AG08395 (cell line): ENCODE data around the gene SLC2A6.

Source experiments
- DNase-seq: peaks from one replicate; pipeline ENCODE4 v3.0.0; 2012; ENCODE audit warnings: mixed read lengths, low spot score

The SLC2A6 gene

DNA sequence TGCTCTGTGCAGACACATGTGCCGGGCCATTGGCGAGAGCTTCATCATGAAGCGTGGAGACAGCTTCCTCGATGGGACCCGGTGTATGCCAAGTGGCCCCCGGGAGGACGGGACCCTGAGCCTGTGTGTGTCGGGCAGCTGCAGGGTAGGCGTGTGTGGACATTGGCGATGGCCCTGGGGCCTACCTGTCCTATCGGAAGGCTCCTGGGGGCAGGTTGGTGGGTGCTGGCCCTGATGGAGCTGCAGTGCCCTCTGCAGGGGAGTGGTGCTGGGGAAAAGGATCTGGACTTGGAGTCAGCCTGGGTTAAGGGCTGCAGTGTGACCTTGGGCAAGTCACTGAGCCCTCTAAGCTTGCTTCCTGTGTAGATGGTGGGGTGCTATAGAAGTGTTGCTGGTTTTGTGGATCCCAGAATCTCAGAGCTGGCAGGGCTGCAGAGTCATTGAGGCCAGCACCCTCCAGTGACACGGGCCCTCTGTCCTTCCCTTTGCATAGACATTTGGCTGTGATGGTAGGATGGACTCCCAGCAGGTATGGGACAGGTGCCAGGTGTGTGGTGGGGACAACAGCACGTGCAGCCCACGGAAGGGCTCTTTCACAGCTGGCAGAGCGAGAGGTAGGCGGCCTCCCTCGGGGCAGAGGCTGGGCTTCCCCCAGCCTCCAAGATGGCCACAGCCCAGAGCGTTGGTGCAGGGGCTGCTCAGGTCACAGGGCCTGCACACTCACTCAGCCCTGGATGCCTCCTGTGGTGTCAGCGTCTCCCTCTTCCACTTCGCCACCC lies 41.0 kb downstream of the SLC2A6 start:
- no peak for DNase-seq

DNA sequence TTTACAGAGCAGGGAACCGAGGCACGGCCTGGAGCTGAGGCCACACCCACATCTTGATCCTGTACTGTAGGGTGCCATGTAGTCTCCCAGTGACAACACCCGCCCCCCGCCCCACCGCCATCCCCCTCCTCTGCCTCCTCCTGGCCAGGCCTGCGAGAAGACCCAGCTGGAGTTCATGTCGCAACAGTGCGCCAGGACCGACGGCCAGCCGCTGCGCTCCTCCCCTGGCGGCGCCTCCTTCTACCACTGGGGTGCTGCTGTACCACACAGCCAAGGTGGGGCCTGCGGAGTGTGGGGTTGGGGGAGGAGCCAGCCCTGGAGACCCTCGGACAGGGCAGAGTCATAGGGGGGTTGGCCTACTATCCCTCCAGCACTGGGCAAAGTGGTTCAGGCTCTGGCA lies 42.2 kb downstream of the SLC2A6 start:
- DNase-seq = no peak

DNA sequence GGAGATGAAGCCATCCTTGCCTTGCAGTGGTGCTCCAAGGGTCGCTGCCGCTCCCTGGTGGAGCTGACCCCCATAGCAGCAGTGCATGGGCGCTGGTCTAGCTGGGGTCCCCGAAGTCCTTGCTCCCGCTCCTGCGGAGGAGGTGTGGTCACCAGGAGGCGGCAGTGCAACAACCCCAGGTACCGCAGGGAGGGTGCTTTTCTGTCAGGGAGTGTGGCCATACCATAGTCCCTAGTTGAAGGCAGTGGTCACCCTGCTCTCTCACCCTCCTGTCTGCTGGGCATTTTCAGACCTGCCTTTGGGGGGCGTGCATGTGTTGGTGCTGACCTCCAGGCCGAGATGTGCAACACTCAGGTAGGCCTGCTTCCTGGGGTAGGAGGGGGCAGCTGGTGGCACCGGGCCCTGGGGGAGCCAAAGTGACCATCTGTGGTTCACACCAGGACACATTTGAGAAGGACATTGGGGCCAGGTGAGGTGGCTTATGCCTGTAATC lies 45.5 kb downstream of the SLC2A6 start:
- no peak for DNase-seq

DNA sequence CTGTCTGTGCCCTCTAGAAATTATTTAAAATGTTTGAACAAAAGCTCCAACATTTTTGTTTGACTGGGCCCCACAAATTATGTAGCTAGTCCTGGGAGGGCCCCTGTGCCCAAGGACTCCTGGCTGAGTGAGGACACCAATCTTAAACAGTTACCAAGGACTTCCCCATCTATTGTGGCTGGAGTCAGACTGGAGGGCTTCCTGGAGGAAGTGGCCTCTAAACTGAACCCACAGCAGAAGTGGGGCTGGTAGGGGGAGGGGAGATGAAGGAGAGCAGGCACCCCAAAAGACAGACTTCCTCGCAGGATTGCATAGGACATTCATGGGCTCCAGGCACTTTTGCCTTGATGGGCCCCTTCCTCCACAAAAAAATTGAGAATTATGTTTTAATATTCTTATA lies 48.7 kb downstream of the SLC2A6 start:
- DNase-seq = no peak

DNA sequence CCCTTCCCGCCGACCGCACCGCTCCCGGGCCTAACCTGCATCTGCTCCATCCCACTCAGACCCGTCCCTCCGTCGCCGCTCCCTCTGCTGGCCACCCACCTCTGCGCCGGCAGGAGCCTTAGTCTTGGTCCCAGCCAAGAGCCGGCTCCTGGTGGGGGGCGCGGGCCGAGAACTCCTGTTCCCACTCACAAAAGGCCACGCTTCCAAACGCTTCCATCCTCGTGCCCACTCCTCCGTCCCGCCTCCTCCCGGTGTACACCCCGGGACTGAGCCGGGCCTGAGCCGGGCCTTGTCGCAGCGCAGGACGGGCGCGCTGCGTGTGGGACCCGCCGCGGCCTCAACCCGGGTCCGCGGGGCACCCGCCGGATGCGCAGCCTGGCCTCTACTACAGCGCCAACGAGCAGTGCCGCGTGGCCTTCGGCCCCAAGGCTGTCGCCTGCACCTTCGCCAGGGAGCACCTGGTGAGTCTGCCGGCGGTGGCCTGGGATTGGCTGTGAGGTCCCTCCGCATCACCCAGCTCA lies 49.2 kb downstream of the SLC2A6 start:
- peak; percentile 45 for DNase-seq

DNA sequence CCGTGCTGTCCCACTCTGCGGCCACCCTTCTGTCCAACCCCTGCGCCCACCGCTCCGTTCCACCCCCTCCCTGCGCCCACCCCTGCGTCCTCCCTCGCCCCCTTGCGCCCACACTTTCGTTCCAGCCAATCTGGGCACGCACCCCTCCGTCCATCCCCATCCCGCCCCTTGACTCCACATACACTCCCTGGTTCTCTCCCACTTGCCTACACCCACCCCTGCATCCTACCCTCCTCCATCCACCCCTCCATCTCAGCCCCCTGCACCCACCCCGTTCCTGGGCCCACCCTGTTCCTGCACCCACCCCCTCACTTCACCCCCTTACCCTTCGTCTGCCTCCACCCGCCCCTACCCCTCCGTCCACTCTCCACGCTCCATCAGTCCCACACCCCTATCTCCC lies 49.7 kb downstream of the SLC2A6 start:
- DNase-seq = no peak

DNA sequence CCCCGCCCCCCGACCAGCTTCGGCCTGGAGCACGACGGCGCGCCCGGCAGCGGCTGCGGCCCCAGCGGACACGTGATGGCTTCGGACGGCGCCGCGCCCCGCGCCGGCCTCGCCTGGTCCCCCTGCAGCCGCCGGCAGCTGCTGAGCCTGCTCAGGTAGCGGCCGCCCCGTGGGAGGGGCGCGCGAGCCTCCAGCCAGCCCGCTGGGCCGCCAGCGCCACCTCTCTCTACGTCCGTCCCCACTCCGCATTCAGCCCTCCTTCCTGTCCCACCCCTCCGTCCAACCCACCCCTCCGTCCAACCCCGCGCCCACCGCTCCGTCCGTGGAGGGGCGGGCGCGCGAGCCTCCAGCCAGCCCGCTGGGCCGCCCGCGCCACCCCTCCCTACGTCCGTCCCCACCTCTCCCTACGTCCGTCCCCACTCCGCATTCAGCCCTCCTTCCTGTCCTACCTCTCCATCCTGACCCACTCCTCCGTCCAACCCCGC lies 50.2 kb downstream of the SLC2A6 start:
- no peak for DNase-seq

DNA sequence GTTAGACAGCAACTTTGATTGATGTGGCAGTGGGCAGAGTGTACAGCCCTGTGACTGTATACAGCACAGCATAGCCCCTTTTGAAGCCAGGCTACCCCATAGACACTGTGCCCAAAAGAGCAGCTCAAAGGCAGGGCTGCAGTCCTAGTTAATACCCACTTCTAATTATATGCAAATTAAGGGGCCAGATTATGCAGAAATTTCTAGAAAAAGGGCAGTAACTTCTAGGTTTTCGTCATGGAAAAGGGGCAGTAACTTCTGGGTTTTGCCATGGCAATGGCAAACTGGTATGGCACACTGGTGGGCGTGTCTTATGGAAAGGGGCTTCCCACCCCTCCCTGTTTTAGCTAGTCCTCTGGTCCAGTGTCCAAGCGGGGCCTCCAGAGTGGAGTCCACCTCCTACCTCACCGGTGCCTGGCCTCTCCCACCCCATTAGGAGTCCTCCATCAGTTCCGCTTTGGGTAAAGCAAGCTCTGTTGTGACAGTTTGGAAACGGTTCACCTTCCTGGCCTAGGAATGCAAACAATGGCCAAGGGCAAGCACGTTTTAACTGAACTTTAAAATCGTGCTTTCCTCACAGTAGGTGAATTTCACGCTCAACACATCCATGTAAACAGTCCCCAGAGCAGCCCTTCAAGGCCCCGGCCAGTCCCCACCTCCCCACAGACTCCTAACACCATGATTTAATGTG lies 51.1 kb downstream of the SLC2A6 start:
- no peak for DNase-seq

DNA sequence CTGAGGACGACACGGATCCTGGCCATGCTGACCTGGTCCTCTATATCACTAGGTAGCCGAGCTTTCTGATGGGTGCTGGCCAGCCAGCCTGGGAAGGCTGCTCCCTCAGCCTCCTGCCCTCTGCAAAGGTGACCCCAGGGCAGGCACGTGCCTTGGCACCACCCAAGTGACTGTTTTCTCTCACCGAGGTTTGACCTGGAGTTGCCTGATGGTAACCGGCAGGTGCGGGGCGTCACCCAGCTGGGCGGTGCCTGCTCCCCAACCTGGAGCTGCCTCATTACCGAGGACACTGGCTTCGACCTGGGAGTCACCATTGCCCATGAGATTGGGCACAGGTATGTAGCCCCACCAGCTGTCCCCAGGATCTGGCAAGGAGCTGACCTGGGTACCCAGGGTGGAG lies 52.9 kb downstream of the SLC2A6 start:
- DNase-seq = no peak

DNA sequence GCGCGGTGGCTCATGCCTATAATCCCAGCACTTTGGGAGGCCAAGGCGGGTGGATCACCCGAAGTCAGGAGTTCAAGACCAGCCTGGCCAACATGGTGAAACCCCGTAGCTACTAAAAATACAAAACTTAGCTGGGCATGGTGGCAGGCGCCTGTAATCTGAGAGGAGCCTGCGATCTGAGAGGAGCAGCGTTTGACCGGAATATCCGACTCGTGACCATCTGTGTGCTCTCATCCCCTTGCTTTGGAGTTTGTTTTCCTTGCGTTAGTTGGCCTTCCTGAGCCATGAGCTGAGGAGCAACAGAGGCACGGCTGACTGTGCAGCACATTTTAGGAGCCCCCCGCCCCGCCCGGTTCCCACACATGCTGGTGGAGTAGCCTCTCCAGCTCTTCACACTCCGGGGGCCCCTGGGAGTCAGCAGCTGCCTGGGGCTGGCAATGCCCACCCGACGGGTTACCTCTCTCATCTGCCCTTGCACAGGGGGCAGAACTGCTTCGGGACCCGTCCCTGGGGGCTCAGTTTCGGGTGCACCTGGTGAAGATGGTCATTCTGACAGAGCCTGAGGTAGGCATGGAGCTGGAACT lies 53.8 kb downstream of the SLC2A6 start:
- DNase-seq = no peak

DNA sequence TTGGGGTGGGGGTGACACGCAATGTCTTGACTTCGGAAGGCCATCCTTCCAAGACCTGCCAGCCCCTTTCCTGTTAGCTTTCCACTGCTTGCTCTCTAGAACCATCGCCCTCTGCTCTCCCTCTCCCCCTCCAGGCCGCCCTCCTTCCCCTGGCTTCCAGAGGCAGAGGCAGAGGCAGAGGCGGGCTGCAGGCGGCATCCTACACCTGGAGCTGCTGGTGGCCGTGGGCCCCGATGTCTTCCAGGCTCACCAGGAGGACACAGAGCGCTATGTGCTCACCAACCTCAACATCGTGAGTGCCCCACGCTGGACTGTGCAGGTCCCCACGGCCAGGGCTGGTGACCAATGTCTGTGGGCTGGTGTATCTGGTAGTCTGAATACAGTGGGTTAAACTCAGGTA lies 54.7 kb downstream of the SLC2A6 start:
- no peak for DNase-seq

DNA sequence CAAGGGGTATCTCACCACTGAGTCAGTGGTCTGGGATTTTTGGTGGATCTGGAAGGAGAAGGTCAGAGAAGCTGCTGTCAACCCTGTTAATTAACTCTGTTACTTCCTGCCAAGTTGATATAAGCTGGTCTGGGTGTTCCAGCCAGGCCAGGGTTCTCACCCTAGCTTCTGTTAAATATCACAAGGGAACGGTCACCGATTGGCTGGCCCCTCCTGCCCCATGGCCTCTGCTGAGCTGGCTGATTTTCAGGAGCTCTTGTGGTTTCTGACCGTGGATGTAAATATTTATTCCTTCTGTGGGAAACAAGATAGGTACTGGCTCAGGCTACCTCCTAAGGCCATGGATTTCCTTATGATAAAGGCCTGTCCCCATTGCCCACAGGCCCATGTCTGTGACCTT lies 55.7 kb downstream of the SLC2A6 start:
- DNase-seq = no peak

DNA sequence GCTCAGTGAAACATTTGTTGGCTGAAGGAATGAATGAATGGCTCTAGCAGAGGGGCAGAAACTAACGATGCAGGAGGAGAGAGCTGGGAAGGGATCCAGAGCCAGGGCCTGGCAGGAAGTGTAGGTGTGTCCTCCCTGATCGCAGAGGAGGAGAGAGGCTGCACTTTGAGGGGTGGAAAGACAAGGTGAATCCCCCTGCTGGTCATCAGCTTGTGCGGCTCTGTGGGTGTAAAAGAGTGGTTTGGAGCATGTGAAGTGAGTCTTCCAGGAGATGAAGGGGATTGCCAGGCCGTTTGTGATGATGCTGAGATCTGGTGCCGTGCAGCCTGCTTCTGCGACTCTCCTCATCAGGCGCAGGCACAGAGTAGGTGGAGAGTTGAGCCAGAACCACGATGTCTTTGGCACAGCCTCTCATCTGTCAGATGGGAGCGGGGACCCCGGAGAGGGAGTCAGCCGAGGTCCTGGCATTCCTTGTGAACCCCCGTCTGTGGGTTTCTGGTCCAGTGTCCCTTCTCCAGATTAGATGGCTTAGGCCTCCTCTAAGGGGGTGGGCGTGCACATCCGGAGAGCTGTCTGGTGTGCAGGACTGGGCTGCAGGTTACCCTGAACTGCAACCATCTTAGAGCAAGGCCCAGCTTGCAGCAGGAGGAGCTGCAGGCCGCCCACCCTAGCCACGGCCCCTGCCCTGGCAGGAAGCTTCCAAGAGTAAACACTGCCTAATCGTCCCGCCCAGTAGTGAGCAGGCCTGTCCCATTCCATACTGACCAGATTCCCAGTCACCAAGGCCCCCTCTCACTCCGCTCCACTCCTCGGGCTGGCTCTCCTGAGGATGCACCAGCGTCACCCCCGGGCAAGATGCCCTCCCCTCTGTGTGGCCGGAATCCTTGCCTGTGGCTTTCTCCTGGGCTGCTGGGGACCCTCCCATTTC lies 57.0 kb downstream of the SLC2A6 start, which contains the start of gene ADAMTS13:
ADAMTS13 (plus strand) TSS at position 753 of the 928 bp plus-strand sequence; CDS start at position 830, 77 bp downstream.
- no peak for DNase-seq
